ES-I3 (cell line): Measurements from ENCODE around the gene ADIPOR2.

Experiments
- H3K36me3 ChIP-seq: 2 replicates; pipeline ENCODE4 v1.6.1; 2013; ENCODE audit warnings: mild to moderate bottlenecking, low read length, control low read depth, moderate library complexity; ENCODE audit not compliant: insufficient read depth
- H3K4me1 ChIP-seq: 2 replicates; pipeline ENCODE4 v1.6.1; 2013; ENCODE audit warnings: mild to moderate bottlenecking, control low read depth, low read length; ENCODE audit not compliant: insufficient read depth
- H3K9ac ChIP-seq: 2 replicates; pipeline ENCODE4 v1.6.1; 2013; ENCODE audit warnings: low read depth, mild to moderate bottlenecking, low read length, moderate library complexity
- H3K9me3 ChIP-seq: 2 replicates; pipeline ENCODE4 v1.6.1; 2013; ENCODE audit warnings: mild to moderate bottlenecking, low read length, moderate library complexity; ENCODE audit not compliant: control insufficient read depth, insufficient read depth

The ADIPOR2 gene

GRCh38 chr12:1657688-1658087, 33.2 kb upstream of the ADIPOR2 start:
- H3K4me1 ChIP-seq, result peaks cover 5% of the 10 kb centered on the region; the same call in 1 of the 2 replicates
- H3K9ac ChIP-seq, result no peak overlapping the region
- H3K9me3 ChIP-seq, result no peaks in the 10 kb centered on the region
- H3K36me3 ChIP-seq, result no peaks in the 10 kb centered on the region

GRCh38 chr12:1660304-1661187, 30.3 kb upstream of the ADIPOR2 start:
- Histone ChIP-seq H3K36me3 (no peaks in the 10 kb centered on the region), H3K9me3 (no peaks in the 10 kb centered on the region), H3K9ac (no peak overlapping the region; the same call in 1 of the 2 replicates), H3K4me1 (peaks cover 5% of the 10 kb centered on the region; the same call in 1 of the 2 replicates)

- H3K4me1 ChIP-seq, result peaks cover 5% of the 10 kb centered on the region; the same call in 1 of the 2 replicates
- H3K36me3 ChIP-seq, result no peaks in the 10 kb centered on the region
- H3K9ac ChIP-seq, result peak overlapping the region; percentile 69; the same call in 1 of the 2 replicates
- no peaks in the 10 kb centered on the region for H3K9me3 ChIP-seq
Observed at GRCh38 chr12:1661553-1662335, 29.1 kb upstream of the ADIPOR2 start.

- H3K36me3 ChIP-seq, result no peaks in the 10 kb centered on the region
- H3K9me3 ChIP-seq, result no peaks in the 10 kb centered on the region
- H3K4me1 ChIP-seq, result peaks cover 5% of the 10 kb centered on the region; the same call in 1 of the 2 replicates
- peak overlapping the region; percentile 47; the same call in 1 of the 2 replicates for H3K9ac ChIP-seq
Observed at GRCh38 chr12:1662761-1663439, 28.0 kb upstream of the ADIPOR2 start.

- Histone ChIP-seq H3K36me3 (no peaks in the 10 kb centered on the region), H3K9me3 (no peaks in the 10 kb centered on the region), H3K4me1 (peaks cover 5% of the 10 kb centered on the region; the same call in 1 of the 2 replicates), H3K9ac (no peak overlapping the region)
Observed at GRCh38 chr12:1663440-1664132, 27.3 kb upstream of the ADIPOR2 start.

GRCh38 chr12:1665366-1665765, 25.5 kb upstream of the ADIPOR2 start:
- Histone ChIP-seq H3K4me1 (0 out of 2 replicates have a peak, but pooled peaks cover 2% of the 10 kb centered on the region), H3K36me3 (no peaks in the 10 kb centered on the region), H3K9ac (no peak overlapping the region), H3K9me3 (no peaks in the 10 kb centered on the region)

- H3K36me3 ChIP-seq, result no peaks in the 10 kb centered on the region
- H3K9me3 ChIP-seq, result no peaks in the 10 kb centered on the region
- no peak overlapping the region for H3K9ac ChIP-seq
- no peaks in the 10 kb centered on the region for H3K4me1 ChIP-seq
Observed at GRCh38 chr12:1666215-1666614, 24.7 kb upstream of the ADIPOR2 start.

GRCh38 chr12:1666685-1667162, 24.1 kb upstream of the ADIPOR2 start:
- Histone ChIP-seq H3K9me3 (no peaks in the 10 kb centered on the region), H3K9ac (no peak overlapping the region), H3K36me3 (no peaks in the 10 kb centered on the region), H3K4me1 (no peaks in the 10 kb centered on the region)

- Histone ChIP-seq H3K9ac (no peak overlapping the region), H3K9me3 (no peaks in the 10 kb centered on the region), H3K36me3 (no peaks in the 10 kb centered on the region), H3K4me1 (no peaks in the 10 kb centered on the region)
Observed at GRCh38 chr12:1668833-1669543, 21.9 kb upstream of the ADIPOR2 start.

GRCh38 chr12:1670358-1671268, 20.3 kb upstream of the ADIPOR2 start:
- Histone ChIP-seq H3K36me3 (no peaks in the 10 kb centered on the region), H3K9me3 (no peaks in the 10 kb centered on the region), H3K4me1 (no peaks in the 10 kb centered on the region), H3K9ac (no peak overlapping the region)

GRCh38 chr12:1676043-1676442, 14.8 kb upstream of the ADIPOR2 start:
- Histone ChIP-seq H3K4me1 (no peaks in the 10 kb centered on the region), H3K36me3 (no peaks in the 10 kb centered on the region), H3K9ac (no peak overlapping the region), H3K9me3 (no peaks in the 10 kb centered on the region)

- Histone ChIP-seq H3K4me1 (no peaks in the 10 kb centered on the region), H3K9me3 (no peaks in the 10 kb centered on the region), H3K36me3 (no peaks in the 10 kb centered on the region), H3K9ac (no peak overlapping the region)
Observed at GRCh38 chr12:1680804-1681492, 9.9 kb upstream of the ADIPOR2 start.
